ENCODE measurements around the gene PDZD4.

- TF ChIP-seq CTCF (conservative IDR thresholded peaks at IDR 0.05; ENCODE audit: low read depth in 2 of 2) (no peak), ETS1 (IDR thresholded peaks at IDR 0.05) (no peak), POLR2AphosphoS5 (IDR thresholded peaks at IDR 0.05; ENCODE audit: low read depth) (no peak), EZH2 (IDR thresholded peaks at IDR 0.05; ENCODE audit: low read depth, unreplicated experiment) (no peak), ZNF114 (CRISPR knock-in tag; IDR thresholded peaks at IDR 0.05) (no peak), REST (IDR thresholded peaks at IDR 0.05; ENCODE audit: unreplicated experiment) (no peak)
Measured at GRCh38 chrX:153762626-153763173, 67.6 kb downstream of the PDZD4 start.

All from GM23338 (cell line).